Activated CD4-positive, alpha-beta T cell treated with anti-CD3 and anti-CD28 coated beads, Interleukin-2, amount 50 U/mL, for 24 hours (primary cell): Measurements from ENCODE around the gene MRPS17.

ENCODE experiments used
- DNase-seq, 2 donors: peaks; one replicate each; pipeline ENCODE4 v3.0.0-alpha.2; 2020; ENCODE audit warnings: low read depth in 1 of 2, low spot score in 1 of 2

The MRPS17 gene

DNA sequence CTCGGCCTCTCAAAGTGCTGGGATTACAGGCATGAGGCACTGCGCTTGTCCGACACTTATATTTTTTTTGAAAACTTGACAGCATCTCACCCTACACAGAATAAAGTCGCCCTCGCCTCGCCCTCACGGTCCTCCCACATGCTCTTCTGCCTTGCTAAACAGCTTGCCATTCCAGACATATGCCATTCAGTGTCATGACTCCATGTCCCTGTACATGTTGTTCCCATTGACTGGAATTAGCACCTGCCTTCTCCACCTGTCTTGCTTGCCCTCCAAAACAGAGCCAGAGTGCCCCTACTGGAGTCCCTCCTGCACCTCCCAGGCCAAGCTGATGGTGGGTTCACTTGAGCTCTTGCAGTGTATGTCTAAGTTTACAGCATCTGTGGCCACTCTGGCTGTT, 18.9 kb downstream of the MRPS17 start:
- no peak for DNase-seq

DNA sequence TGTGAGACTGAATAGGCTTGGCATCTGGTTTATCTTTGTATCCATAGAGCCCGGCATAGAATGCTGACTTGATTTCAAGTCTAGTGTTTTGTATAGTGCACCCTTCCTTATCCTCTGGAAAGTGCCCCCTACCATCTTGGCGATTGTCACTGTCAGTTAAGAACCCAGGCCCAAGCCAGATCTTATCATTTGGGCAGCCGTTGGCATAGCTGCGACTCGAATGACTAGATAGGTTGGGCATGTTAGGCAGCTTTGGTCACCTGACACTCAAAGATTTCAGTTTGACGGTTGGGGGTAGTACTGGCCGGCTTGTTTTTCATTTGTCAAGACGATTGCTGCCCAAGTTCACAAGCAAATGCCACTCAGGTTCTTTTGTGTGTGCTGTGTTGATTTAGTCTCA, 19.3 kb downstream of the MRPS17 start:
- no peak for DNase-seq

DNA sequence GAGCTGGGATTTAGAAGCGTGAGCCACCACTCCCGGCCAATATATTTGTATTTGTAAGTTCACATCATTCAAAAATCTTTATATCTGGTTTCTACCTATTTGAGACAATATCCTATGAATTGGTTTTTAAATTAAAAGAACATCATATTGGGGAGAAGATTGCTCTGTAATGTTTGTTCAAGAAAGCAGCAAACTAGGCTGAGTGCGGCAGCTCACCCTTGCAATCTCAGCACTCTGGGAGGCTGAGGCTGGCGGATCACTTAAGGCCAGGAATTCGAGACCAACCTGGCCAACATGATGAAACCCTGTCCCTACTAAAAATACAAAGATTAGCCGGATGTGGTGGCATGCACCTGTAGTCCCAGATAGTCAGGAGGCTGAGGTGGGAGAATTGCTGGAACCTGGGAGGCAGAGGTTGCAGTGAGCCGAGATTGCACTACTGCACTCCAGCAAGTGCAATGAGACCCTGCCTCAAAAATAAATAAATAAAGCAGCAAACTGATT, 22.1 kb downstream of the MRPS17 start:
- DNase-seq: no peak

DNA sequence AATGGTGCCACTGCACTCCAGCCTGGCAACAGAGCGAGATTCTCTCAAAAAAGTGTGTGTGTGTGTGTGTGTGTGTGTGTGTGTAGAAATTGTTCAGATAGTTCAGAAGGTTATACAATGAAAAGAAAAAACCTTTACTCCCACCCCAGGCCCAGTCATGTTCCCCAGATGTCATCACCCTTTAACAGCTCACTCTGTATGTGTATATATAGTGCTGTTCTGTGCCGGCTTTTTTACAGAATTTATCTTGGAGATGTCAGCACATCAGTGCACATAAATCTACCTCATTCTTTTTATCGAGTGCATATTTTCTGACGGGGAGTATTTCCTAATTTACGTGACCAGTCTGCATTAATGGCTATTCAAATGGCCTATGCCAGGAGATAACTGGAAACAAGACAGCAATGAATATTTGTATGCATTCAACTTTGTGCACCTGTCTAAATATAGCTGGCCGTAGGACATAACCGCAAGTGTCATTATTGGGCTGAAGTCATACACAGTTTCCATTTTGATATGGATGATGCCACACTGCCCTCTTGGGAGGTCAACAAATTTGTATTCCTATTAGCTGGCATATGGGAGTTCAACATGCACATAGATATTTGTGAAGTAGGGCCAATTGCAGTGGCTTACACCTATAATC, 24.4 kb downstream of the MRPS17 start:
- no peak for DNase-seq

DNA sequence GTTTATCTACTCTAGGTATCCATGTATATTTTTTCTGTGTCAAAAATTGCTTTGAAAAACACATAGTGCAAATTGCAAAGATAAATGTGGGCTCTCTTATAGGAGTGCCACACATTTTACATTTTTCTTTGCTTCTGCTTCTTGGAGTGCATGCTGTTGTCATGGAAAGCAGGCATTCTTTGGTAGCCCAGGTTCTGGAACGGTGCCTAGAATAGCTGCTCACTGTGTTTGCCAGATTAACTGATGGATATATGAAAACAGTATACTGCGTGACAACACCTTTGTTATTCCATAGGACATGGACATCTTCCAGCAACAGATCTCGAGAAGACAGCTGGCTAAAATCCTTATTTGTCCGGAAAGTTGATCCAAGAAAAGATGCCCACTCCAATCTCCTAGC, 26.2 kb downstream of the MRPS17 start:
- no peak for DNase-seq

DNA sequence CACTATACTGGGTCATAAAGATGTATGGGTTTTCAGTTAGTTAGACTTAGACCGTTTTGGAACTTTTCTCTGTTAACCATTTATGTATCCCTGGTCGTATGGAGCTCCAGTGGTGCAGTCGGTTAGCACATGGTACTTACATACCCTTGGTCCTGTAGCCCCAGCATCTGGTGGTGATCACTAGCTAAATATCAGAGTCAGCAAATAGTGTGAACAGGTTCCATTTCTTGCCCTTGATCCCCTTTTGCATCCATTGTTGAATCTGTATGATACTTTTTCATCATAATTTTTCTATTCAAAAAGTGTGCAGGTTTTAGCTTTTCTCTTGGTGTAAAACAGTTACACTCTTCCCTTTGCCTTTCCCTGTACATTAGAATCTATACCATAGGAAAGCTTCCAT, 28.6 kb downstream of the MRPS17 start:
- no peak for DNase-seq

DNA sequence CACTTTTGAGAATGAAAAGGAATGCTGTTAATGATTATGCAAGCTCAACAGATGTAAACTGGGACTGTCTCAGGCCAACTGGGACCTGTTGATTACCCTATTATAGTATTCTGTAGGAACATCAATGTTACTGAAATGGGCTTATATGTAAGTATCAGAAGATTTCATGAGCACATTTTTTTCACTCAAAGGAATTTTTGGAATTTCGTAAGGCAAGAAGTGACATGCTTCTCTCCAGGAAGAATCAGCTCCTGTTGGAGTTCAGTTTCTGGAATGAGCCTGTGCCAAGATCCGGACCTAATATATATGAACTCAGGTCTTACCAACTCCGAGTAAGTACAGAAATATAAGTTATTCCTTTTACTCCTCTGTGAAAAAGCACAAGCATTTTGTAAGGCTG, 31.9 kb downstream of the MRPS17 start:
- no peak for DNase-seq

DNA sequence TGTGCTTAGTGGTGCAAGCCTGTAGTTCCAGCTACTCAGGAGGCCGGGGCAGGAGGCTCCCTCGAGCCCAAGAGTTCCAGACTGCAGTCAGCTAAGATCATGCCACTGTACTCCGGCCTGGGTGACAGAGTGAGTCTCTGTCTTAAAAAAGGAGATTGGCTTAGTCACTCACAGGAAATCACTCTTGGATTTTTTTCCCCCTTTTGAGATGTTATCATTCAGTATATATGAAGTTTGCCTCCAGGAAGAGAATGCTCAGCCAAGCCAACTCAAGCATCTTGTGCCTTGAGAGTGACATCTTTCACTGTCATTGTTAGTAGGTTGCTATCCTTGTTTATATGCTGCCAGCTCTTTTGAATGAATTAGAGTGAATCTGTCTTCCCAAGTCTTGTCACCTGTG, 40.7 kb downstream of the MRPS17 start:
- DNase-seq: no peak

DNA sequence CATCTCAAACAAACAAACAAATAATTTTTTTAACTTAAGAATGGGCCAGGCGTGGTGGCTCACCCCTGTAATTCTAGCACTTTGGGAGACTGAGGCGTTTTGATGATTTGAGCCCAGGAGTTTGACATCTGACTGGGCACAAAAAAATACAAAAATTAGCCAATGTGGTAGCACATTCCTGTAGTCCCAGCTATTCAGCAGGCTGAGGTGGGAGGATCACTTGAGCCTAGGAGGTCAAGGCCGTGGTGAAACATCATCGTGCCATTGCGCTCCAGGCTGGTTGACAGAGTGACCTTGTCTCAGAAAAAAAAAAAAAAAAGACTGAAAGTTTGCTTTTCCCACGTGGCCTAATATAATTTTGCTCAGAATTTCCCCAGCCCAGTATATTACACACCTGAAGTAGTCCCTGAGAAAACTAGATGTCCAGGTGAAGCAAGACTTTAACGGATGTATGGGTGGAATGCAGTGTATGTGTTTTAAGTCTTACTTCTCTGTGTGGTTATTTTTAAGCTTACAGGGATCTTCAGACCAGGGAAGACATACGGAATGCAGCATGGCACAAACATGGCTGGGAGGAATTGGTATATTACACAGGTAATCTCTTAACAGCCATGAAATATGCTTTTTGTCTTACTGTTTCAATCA, 45.3 kb downstream of the MRPS17 start:
- DNase-seq: no peak

DNA sequence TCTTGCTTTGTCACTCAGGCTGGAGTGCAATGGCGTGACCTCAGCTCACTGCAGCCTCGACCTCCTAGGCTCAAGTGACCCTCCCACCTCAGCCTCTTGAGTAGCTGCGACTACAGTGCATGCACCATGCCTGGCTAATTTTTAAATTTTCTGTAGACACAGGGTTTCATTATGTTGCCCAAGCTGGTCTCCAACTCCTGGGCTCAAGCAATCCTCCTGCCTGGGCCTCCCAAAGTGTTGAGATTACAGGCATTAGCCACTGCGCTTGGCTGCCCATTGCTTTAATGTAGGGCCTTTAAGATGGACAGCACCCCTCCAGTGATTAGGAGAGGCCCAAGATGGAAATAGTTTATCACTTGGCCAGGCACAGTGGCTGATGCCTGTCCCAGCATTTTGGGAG, 52.1 kb downstream of the MRPS17 start:
- no peak for DNase-seq
